SIG-M5 treated with dmso at 0.1 percent for 504 hours (cell line): ENCODE measurements around the gene INSC.
"Not testable (repeated sequence)": the region's sequence is repeated elsewhere in the genome, so short reads cannot be mapped to it uniquely, and the experiment has no call there.

ENCODE experiments used
- DNase-seq: peaks from one replicate; lab custom pipeline; 2025; ENCODE audit not compliant: unreplicated experiment; lab: John Stamatoyannopoulos, UW

INSC gene

GRCh38 chr11:15114501-15115475 is at the start of gene INSC:
INSC (plus strand) TSS chr11:15114923; CDS start chr11:15149175, 34,252 bp downstream.
- no peak for DNase-seq

- not testable (repeated sequence) for DNase-seq
Observed at GRCh38 chr11:15069751-15070150, 45.0 kb upstream of the INSC start.

GRCh38 chr11:15071556-15072255 is 43.0 kb upstream of the INSC start:
- DNase-seq = no peak

- no peak for DNase-seq
Observed at GRCh38 chr11:15072551-15073143, 42.1 kb upstream of the INSC start.

- DNase-seq = no peak
Observed at GRCh38 chr11:15073361-15074205, 41.1 kb upstream of the INSC start, which contains the start of gene CALCB. CALCB (plus strand) TSS chr11:15073593; CDS start chr11:15074719, 1,126 bp downstream.

GRCh38 chr11:15074206-15075161 is 40.2 kb upstream of the INSC start:
- peak; percentile 60 for DNase-seq

GRCh38 chr11:15075162-15075526 is 39.6 kb upstream of the INSC start:
- no peak for DNase-seq

- no peak for DNase-seq
Observed at GRCh38 chr11:15091175-15091574, 23.5 kb upstream of the INSC start.

- DNase-seq = no peak
Observed at GRCh38 chr11:15091625-15092024, 23.1 kb upstream of the INSC start.

- DNase-seq = peak; percentile 5
Observed at GRCh38 chr11:15093432-15093831, 21.3 kb upstream of the INSC start.

GRCh38 chr11:15095736-15096228 is 18.9 kb upstream of the INSC start:
- no peak for DNase-seq

GRCh38 chr11:15097411-15097810 is 17.3 kb upstream of the INSC start:
- DNase-seq = no peak

GRCh38 chr11:15099267-15099666 is 15.5 kb upstream of the INSC start:
- DNase-seq = no peak

- peak; percentile 51 for DNase-seq
Observed at GRCh38 chr11:15101072-15101709, 13.5 kb upstream of the INSC start.

- no peak for DNase-seq
Observed at GRCh38 chr11:15104166-15104565, 10.6 kb upstream of the INSC start.

- no peak for DNase-seq
Observed at GRCh38 chr11:15106201-15106965, 8.3 kb upstream of the INSC start.

GRCh38 chr11:15107730-15108515 is 6.8 kb upstream of the INSC start:
- DNase-seq = no peak
